Uterus (tissue), 4 donors: Measurements from ENCODE around the gene NUP210. TPM values are rescaled to one million over a fixed set of nuclear protein-coding genes. Genes with fewer than 3 reads are reported as not detected.

Experiments used
- DNase-seq, 2 donors: peaks; one replicate each; pipeline ENCODE4 v3.0.0-alpha.2; 2019 to 2020
- H3K27ac ChIP-seq, 2 donors: fragments of 200-600 bp; sonication (generic); 1 replicate in 1 of 2; 2 replicates in 1 of 2; pipeline ENCODE4 v1.5.1; 2016 to 2018
- H3K27me3 ChIP-seq, 2 donors: fragments of 200-600 bp; sonication (generic); one replicate each; pipeline ENCODE4 v1.5.1; 2018 to 2019; ENCODE audit warnings: control low read depth in 1 of 2
- H3K36me3 ChIP-seq, 2 donors: fragments of 200-600 bp; sonication (generic); one replicate each; pipeline ENCODE4 v1.5.1; 2019; ENCODE audit warnings: control low read depth in 1 of 2
- H3K4me1 ChIP-seq, 2 donors: fragments of 200-600 bp; sonication (generic); one replicate each; pipeline ENCODE4 v1.5.1; 2018 to 2019; ENCODE audit warnings: control low read depth in 1 of 2
- H3K4me3 ChIP-seq, 2 donors: fragments of 200-600 bp; sonication (generic); 1 replicate in 1 of 2; 2 replicates in 1 of 2; pipeline ENCODE4 v1.5.1; 2018 to 2019; ENCODE audit warnings: mild to moderate bottlenecking in 1 of 2
- H3K9me3 ChIP-seq, 2 donors: fragments of 200-600 bp; sonication (generic); one replicate each; pipeline ENCODE4 v1.5.1; 2019; ENCODE audit warnings: control low read depth in 1 of 2
- CTCF ChIP-seq, 4 experiments: fragments of 200-600 bp in 2 of 4; fragments of 450-650 bp in 2 of 4; sonication (generic) in 2 of 4; IDR thresholded peaks; one replicate each; pipeline ENCODE4 v1.5.1; 2016 to 2019; ENCODE audit warnings: antibody characterized with exemption in 4 of 4, mild to moderate bottlenecking in 2 of 4, moderate library complexity in 1 of 4
- POLR2A ChIP-seq, 2 donors: fragments of 450-650 bp; IDR thresholded peaks; one replicate each; pipeline ENCODE4 v1.6.1; 2016; ENCODE audit warnings: antibody characterized with exemption in 2 of 2, mild to moderate bottlenecking in 1 of 2, moderate library complexity in 1 of 2
- intact Hi-C: fragments of 100-400 bp; cut with DNase I; formaldehyde crosslinking; loops from one replicate; pipeline ENCODE4 v1.15.1; 2023; ENCODE audit warnings: low total_unique reads
- total RNA-seq, 4 donors: library from RNA; depleted of rRNA in 3 of 4; stranded (reverse); fragments of >200 nt in 3 of 4; gene quantifications; one replicate each; pipeline versions ENCODE4 v1.1.0 to v1.2.4, GENCODE V29; 2014 to 2023
- donor health status: DM: yes; HTN: yes; CAD: no.

The NUP210 gene
- total RNA-seq, 4 donors from 2014 or later, result 0.29 to 9.5 (median 5.1) TPM

- TF ChIP-seq CTCF (IDR thresholded peaks at IDR 0.05) (no peak), POLR2A (IDR thresholded peaks at IDR 0.05) (no peak)
- Histone ChIP-seq H3K27ac (no peak overlapping the region), H3K4me3 (no peak overlapping the region), H3K27me3 (no peaks in the 10 kb centered on the region), H3K9me3 (peaks cover 0 to 3% of the 10 kb centered on the region in 2 donors), H3K36me3 (no peaks in the 10 kb centered on the region), H3K4me1 (no peaks in the 10 kb centered on the region)
- DNase-seq, result no peak
- intact Hi-C loops, result no loop called here
Measured at GRCh38 chr3:13405614-13406013, 14.5 kb downstream of the NUP210 start.

GRCh38 chr3:13404626-13405452 lies 15.3 kb downstream of the NUP210 start:
- Histone ChIP-seq H3K36me3 (no peaks in the 10 kb centered on the region), H3K4me3 (no peak overlapping the region), H3K27me3 (no peaks in the 10 kb centered on the region), H3K4me1 (no peaks in the 10 kb centered on the region), H3K9me3 (peaks cover 0 to 3% of the 10 kb centered on the region in 2 donors), H3K27ac (no peak overlapping the region)
- intact Hi-C loops, result no loop called here
- TF ChIP-seq POLR2A (IDR thresholded peaks at IDR 0.05), result no peak
- no peak for TF ChIP-seq CTCF (IDR thresholded peaks at IDR 0.05)
- no peak for DNase-seq

GRCh38 chr3:13403847-13404246 lies 16.3 kb downstream of the NUP210 start:
- H3K9me3 ChIP-seq, result peaks cover 0 to 3% of the 10 kb centered on the region in 2 donors
- intact Hi-C loops, result no loop called here
- no peak overlapping the region for H3K27ac ChIP-seq
- DNase-seq, result no peak
- no peaks in the 10 kb centered on the region for H3K4me1 ChIP-seq
- no peaks in the 10 kb centered on the region for H3K36me3 ChIP-seq
- no peaks in the 10 kb centered on the region for H3K27me3 ChIP-seq
- H3K4me3 ChIP-seq, result no peak overlapping the region
- TF ChIP-seq CTCF (IDR thresholded peaks at IDR 0.05) (no peak), POLR2A (IDR thresholded peaks at IDR 0.05) (no peak)

- H3K9me3 ChIP-seq, result peaks cover 0 to 3% of the 10 kb centered on the region in 2 donors
- H3K4me3 ChIP-seq, result no peak overlapping the region
- no peaks in the 10 kb centered on the region for H3K4me1 ChIP-seq
- TF ChIP-seq POLR2A (IDR thresholded peaks at IDR 0.05) (no peak), CTCF (IDR thresholded peaks at IDR 0.05) (no peak)
- no peak overlapping the region for H3K27ac ChIP-seq
- no peaks in the 10 kb centered on the region for H3K36me3 ChIP-seq
- no peaks in the 10 kb centered on the region for H3K27me3 ChIP-seq
- no peak for DNase-seq
- intact Hi-C loops, result no loop called here
Measured at GRCh38 chr3:13403213-13403819, 16.8 kb downstream of the NUP210 start.

- Histone ChIP-seq H3K36me3 (no peaks in the 10 kb centered on the region), H3K27ac (no peak overlapping the region), H3K27me3 (no peaks in the 10 kb centered on the region), H3K4me3 (no peak overlapping the region), H3K9me3 (peaks cover 0 to 3% of the 10 kb centered on the region in 2 donors), H3K4me1 (no peaks in the 10 kb centered on the region)
- TF ChIP-seq CTCF (IDR thresholded peaks at IDR 0.05) (no peak), POLR2A (IDR thresholded peaks at IDR 0.05) (no peak)
- DNase-seq, result no peak
- intact Hi-C loops, result no loop called here
Measured at GRCh38 chr3:13401149-13401548, 19.0 kb downstream of the NUP210 start.
